Tracheal epithelial cell (primary cell): ENCODE results near the gene ZNHIT6. TPM values are rescaled to one million over a fixed set of nuclear protein-coding genes. Genes with fewer than 3 reads are reported as not detected.

ENCODE experiments used
- total RNA-seq: library from RNA; depleted of rRNA; stranded (reverse); fragments of >200 nt; gene quantifications from 2 replicates; pipeline ENCODE4 v1.2.1, GENCODE V29; 2014

The ZNHIT6 gene
- 6.0 and 8.2 TPM in 2 replicates for total RNA-seq

GRCh38 chr1:85707990-85708828 is at the start of gene ZNHIT6:
TSS of gene ZNHIT6 (minus strand) at chr1:85708433. CDS start at chr1:85708284, 149 bp downstream.

Other genes starting within 250 kb of the ZNHIT6 start
- gene DDAH1, start 243.3 kb downstream of the ZNHIT6 start, total RNA-seq: 2.1 and 6.7 TPM in 2 replicates
- 5.3 and 25.5 TPM in 2 replicates for gene CCN1, start 127.7 kb downstream of the ZNHIT6 start, total RNA-seq